Activated CD8-positive, alpha-beta T cell treated with anti-CD3 and anti-CD28 coated beads for 36 hours (primary cell): ENCODE data around the gene SGF29. TPM values are rescaled to one million over a fixed set of nuclear protein-coding genes. Genes with fewer than 3 reads are reported as not detected.

Experiments used
- ATAC-seq: fragments of 200-7000 bp; cut with Tn5 transposase; one replicate; pipeline ENCODE4 v1.10.0; 2021; ENCODE audit warnings: mild to moderate bottlenecking, moderate library complexity
- CTCF ChIA-PET: fragments of 350-600 bp; sonication (Branson Sonifier 250); formaldehyde crosslinking; loops from one replicate; lab custom pipeline; 2021; ENCODE audit warnings: antibody characterized with exemption; lab: Charles Lee
- POLR2A ChIA-PET: fragments of 350-600 bp; sonication (Branson Sonifier 250); formaldehyde crosslinking; loops from one replicate; lab custom pipeline; 2021; ENCODE audit warnings: antibody characterized with exemption; lab: Charles Lee
- DNase-seq: peaks from one replicate; pipeline ENCODE4 v3.0.0-alpha.2; 2020
- H3K27ac Mint-ChIP-seq: one replicate; pipeline ENCODE4 v1.8.0; 2021; ENCODE audit warnings: mild to moderate bottlenecking, mixed read lengths
- H3K27me3 Mint-ChIP-seq: one replicate; pipeline ENCODE4 v1.8.0; 2021; ENCODE audit warnings: mixed read lengths
- H3K36me3 Mint-ChIP-seq: one replicate; pipeline ENCODE4 v1.8.0; 2021; ENCODE audit warnings: low read depth, mixed read lengths
- H3K4me1 Mint-ChIP-seq: one replicate; pipeline ENCODE4 v1.8.0; 2021; ENCODE audit warnings: low read depth, mixed read lengths
- H3K4me3 Mint-ChIP-seq: one replicate; pipeline ENCODE4 v1.8.0; 2021; ENCODE audit warnings: mild to moderate bottlenecking, moderate library complexity, mixed read lengths
- H3K9me3 Mint-ChIP-seq: one replicate; pipeline ENCODE4 v1.8.0; 2021; ENCODE audit warnings: mixed read lengths
- intact Hi-C: fragments of 100-400 bp; cut with micrococcal nuclease; formaldehyde crosslinking; loops from one replicate; pipeline ENCODE4 v1.10.0; 2022
- total RNA-seq, 2 experiments: library from RNA; stranded (reverse); gene quantifications; one replicate each; pipeline ENCODE4 v1.2.3, GENCODE V29; 2021
- TF ChIP-seq, protein P1 (sequence below): fragments of 200-600 bp; IDR thresholded peaks from one replicate; pipeline ENCODE4 v1.8.0; 2022; ENCODE audit warnings: antibody characterized with exemption, mild to moderate bottlenecking

Gene SGF29
- total RNA-seq, 2 experiments from 2014 or later, result 25.0 TPM

DNA sequence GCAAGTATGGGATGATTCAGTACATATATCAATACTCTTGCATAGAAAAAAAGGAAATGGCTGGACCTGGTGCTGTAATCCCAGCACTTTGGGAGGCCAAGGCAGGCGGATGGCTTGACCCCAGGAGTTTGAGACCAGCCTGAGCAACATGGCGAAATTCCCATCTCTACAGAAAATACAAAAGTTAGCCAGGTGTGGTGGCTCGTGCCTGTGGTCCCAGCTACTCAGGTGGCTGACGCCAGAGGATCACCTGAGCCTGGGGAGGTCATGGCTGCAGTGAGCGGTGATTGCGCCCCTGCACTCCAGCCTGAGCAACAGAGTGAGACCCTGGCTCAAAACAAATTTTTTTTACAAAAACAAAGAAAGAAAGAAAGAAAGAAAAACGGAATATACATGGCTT, 7.1 kb upstream of the SGF29 start:
- Mint-ChIP-seq H3K4me1 (peaks cover 7% of the 10 kb centered on the region), H3K9me3 (no peaks in the 10 kb centered on the region), H3K27ac (no peak overlapping the region), H3K36me3 (no peaks in the 10 kb centered on the region), H3K4me3 (no peak overlapping the region), H3K27me3 (no peaks in the 10 kb centered on the region)
- ChIA-PET POLR2A (no interaction called here), CTCF (no interaction called here)
- DNase-seq, result no peak
- TF ChIP-seq, protein P1, sequence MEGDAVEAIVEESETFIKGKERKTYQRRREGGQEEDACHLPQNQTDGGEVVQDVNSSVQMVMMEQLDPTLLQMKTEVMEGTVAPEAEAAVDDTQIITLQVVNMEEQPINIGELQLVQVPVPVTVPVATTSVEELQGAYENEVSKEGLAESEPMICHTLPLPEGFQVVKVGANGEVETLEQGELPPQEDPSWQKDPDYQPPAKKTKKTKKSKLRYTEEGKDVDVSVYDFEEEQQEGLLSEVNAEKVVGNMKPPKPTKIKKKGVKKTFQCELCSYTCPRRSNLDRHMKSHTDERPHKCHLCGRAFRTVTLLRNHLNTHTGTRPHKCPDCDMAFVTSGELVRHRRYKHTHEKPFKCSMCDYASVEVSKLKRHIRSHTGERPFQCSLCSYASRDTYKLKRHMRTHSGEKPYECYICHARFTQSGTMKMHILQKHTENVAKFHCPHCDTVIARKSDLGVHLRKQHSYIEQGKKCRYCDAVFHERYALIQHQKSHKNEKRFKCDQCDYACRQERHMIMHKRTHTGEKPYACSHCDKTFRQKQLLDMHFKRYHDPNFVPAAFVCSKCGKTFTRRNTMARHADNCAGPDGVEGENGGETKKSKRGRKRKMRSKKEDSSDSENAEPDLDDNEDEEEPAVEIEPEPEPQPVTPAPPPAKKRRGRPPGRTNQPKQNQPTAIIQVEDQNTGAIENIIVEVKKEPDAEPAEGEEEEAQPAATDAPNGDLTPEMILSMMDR, result no peak
- intact Hi-C loops, result no loop called here
- no peak for ATAC-seq

DNA sequence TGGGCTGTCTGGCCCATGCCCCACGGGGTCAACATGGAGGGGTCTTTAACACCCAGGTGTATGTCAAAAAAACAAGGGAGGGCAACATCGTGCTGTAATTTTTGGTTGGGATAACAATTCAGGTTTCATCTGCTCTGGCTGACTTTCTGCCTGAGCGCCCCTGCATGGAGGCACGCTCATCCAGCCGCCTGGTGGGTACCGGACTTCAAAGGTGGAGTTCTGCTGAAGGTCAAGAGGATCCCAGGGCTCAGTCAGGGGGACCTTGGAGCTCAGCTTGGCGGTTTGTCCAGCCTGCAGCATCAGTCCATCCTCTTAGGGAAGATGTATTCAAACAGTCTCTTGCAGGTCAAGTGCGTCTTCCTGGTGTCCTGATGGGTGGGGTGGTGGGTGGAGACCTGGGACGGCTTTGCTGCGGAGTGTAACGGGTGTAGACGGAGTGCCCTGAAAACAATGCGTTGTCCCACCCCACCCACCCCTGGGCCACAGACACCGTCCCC, 5.4 kb upstream of the SGF29 start:
- ChIA-PET POLR2A (no interaction called here), CTCF (interaction anchor here (1.7 kb wide), 1 partner anchor 15 kb away, joined by 4 read pairs; no protein-coding TSS in a partner anchor)
- H3K27me3 Mint-ChIP-seq, result no peaks in the 10 kb centered on the region
- no peak for ATAC-seq
- H3K4me3 Mint-ChIP-seq, result no peak overlapping the region
- DNase-seq, result no peak
- TF ChIP-seq, protein P1, result no peak
- H3K36me3 Mint-ChIP-seq, result no peaks in the 10 kb centered on the region
- peaks cover 10% of the 10 kb centered on the region for H3K4me1 Mint-ChIP-seq
- no peaks in the 10 kb centered on the region for H3K9me3 Mint-ChIP-seq
- H3K27ac Mint-ChIP-seq, result no peak overlapping the region
- intact Hi-C loops, result no loop called here

DNA sequence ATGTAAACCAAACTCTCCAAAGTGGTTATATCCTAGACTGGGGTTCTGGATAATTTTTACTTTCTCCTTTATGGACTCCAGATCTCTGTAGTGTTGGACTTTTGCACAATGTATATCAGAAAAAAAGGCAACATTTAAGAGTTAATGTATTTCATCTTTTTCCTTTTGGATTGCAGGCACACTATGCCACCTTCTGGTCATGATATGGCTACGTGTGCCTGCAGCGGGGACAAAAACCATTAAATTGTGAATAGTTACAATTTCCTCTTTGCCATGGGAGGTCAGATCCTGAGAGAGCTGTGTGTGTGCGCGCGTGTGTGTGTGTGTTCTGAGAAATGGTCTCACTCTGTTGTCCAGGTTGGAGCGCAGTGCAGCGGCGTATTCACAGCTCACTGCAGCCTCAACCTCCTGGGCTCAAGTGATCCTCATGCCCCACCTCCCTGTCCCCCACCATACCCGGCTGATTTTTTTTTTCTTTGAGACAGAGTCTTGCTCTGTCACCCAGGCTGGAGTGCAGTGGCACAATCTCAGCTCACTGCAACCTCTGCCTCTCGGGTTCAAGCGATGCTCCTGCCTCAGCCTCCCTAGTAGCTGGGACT, 4.3 kb upstream of the SGF29 start:
- DNase-seq (peak; percentile 18), ATAC-seq (no peak)
- Mint-ChIP-seq H3K27me3 (no peaks in the 10 kb centered on the region), H3K4me1 (peaks cover 11% of the 10 kb centered on the region), H3K27ac (peak overlapping the region; percentile 1), H3K4me3 (no peak overlapping the region), H3K9me3 (no peaks in the 10 kb centered on the region), H3K36me3 (no peaks in the 10 kb centered on the region)
- intact Hi-C loops, result no loop called here
- TF ChIP-seq, protein P1, result peak; percentile 56
- CTCF ChIA-PET, result interaction anchor here (0.6 to 1.2 kb wide), 2 partner anchors 57 to 396 kb away, joined by 3 to 4 read pairs; partner anchors contain the start of gene CLN3
- POLR2A ChIA-PET, result interaction anchor here (0.7 to 0.9 kb wide), 3 partner anchors 35 to 278 kb away, joined by 3 read pairs; no protein-coding TSS in a partner anchor

DNA sequence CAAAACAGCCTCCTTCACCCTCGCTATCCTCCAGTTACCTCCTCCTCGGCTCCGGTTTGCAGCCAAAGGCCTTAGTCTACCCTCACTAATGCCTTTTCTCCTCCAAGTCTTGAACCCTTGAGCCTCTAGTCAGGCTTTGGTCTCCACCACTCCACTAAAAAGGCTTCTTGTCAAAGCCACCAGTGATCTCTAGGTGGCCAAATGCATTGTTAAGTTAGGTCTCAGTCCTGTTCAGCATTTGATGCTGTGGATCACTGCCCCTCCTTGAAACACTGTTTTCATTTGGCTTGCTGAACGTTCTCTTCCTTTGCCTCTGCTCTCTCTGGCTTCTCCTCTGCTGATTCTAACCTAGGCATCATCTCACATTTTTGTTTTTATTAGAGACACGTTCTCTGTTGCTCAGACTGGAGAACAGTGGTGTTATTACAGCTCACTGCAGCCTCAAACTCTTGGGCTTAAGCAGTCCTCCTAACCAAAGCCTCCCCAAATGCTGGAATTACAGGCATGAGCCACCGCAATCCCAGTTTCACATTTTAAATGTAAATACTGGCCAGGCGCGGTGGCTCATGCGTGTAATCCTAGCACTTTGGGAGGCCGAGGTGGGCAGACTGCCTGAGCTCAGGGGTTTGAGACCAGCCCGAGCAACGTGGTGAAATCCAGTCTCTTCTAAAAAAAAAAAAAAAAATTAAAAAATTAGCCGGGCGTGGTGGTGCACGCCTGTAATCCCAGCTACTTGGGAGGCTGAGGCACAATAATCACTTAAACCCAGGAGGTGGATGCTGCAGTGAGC, 1.1 kb downstream of the SGF29 start:
- ChIA-PET CTCF (interaction anchor here (0.9 to 1.1 kb wide), 3 partner anchors 10 to 62 kb away, joined by 3 to 4 read pairs (median 4); partner anchors contain the start of gene APOBR), POLR2A (interaction anchor here (0.8 to 1.4 kb wide), 4 partner anchors 21 to 360 kb away, joined by 3 to 12 read pairs (median 4); partner anchors contain the start of genes ATXN2L and CLN3)
- DNase-seq, result no peak
- H3K27ac Mint-ChIP-seq, result peak overlapping the region; percentile 88
- peak overlapping the region; percentile 90 for H3K4me3 Mint-ChIP-seq
- no peaks in the 10 kb centered on the region for H3K9me3 Mint-ChIP-seq
- H3K4me1 Mint-ChIP-seq, result peaks cover 35% of the 10 kb centered on the region
- no peaks in the 10 kb centered on the region for H3K27me3 Mint-ChIP-seq
- intact Hi-C loops, result no loop called here
- peaks cover 18% of the 10 kb centered on the region for H3K36me3 Mint-ChIP-seq
- ATAC-seq, result no peak
- TF ChIP-seq, protein P1, result no peak
